NCI-H510A treated with DMSO at 0.1 percent for 48 hours (cell line): Measurements from ENCODE around the gene MOB2.

Source experiments
- DNase-seq: peaks from one replicate; lab custom pipeline; 2025; lab: John Stamatoyannopoulos, UW

Gene MOB2

DNA sequence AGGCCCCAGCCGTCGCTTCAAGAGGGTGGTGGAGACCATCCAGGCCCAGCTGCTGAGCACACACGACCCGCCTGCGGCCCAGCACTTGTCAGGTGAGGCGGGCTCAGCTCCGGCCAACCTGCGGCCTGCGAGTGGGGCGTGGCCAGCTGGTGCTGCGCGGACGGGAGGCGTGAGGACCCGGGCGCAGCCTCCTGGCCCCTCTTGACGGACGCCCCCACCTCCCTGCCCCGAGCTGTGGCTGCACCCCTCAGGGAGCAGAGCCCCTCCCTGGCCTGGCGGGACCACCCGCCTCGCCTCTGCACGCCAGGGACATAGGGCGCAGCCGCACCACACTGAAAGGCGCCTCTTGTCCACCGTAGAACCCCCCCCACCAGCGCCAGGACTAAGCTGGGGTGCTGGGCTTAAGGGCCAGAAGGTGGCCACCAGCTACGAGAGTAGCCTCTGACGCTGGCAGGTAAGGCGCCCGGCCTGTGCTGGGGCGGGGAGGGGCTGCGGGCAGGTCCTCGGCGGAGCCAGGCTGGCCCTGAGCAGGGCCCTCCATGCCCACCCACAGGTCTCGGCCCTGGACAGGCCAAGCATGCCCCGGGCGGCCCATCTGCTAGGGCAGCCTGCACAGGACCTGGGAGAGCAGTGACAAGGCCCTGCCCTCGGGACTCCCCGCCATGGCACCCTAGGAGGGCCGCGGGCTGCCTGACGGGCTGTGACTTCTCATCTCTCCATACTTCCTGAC lies 29.8 kb downstream of the MOB2 start:
- no peak for DNase-seq

DNA sequence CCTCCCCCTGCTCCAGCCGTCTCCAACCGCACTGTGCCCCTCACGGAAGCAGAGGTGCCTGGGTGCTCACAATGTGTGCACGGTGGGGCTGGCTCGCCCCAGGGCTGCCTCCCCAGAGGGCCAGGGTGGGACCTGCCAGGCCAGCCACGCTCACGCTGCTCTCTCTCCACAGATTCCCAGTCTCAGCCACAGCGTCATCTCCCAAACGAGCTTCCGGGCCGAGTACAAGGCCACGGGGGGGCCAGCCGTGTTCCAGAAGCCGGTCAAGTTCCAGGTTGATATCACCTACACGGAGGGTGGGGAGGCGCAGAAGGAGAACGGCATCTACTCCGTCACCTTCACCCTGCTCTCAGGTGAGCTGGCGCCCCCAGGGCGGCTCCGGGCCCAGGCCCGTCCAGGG lies 30.4 kb downstream of the MOB2 start:
- DNase-seq: no peak

DNA sequence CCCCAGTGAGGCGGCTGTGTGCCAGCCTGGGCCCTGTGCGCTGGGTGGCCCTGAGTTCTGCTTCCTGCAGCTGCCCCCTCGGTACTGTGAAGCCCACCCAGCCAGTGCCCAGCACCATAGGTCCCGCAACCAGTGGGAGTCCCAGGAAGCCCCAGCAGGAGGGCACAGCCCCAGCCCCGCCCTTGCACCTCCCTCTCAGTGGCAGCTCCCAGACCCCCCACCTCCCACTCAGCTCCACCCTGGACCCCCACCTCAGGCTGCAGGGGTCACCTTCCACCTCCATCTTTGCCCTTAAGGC lies 30.9 kb downstream of the MOB2 start:
- DNase-seq: no peak

DNA sequence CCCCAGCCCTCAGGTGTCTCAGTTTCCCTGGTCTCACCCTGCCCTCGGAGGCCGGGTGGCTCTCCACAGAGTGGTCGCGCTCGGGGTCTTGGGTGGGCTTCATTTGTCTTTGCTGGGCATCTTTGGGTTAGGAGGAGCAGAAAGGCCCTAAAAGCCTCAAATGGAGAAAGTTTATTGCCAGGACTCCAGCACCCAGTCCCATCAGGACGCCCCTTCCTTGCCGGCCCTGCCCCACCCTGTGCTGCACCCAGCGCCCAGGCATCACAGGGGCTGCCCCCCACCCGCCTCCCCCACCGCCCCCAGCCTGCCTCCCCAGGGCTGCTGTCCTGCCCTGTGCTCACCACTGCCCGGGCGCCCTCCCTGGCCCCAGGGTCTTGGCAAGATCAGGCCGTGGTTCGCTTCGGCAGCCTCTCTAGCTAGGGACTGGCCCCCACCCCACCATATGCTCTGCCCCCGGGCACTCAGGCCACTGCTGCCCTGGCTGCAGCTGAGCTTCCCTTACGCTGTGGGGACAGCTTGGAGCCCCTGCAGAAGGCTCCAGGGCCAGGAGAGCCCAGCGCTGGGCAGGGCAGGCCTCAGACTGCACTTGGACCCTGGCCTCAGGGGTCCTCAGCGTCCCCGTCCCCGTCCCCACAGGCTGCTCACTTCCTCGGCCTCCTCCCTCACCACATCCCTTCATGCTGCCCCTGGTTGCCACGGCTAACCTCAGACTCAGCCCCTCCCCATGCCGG lies 31.4 kb downstream of the MOB2 start:
- DNase-seq: no peak

DNA sequence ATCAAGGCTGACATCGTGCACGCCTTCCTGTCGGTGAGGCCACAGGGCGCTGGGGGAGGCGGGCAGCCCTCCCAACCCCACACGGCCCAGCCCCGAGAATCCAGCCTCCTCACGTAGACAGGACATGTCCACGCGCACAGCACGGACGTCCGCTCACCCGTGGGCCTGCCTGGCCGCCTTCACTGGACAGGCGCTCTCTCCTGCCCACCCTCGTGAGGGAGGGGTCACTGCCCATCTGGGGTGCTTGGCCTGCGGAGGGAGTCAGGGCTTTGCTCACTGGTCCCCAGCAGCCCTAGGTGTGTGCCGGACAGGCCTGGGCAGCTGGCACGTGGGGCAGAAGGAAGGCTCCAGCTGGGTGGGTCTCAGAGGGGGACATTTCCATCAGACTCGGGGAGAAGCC lies 32.0 kb downstream of the MOB2 start:
- DNase-seq: no peak

GRCh38 chr11:1453611-1454034 lies 33.0 kb downstream of the MOB2 start:
- DNase-seq: peak; percentile 57

GRCh38 chr11:1452744-1453143 lies 33.8 kb downstream of the MOB2 start:
- no peak for DNase-seq

- DNase-seq: no peak
Measured at GRCh38 chr11:1451781-1452470, 34.7 kb downstream of the MOB2 start.

GRCh38 chr11:1450949-1451710 lies 35.4 kb downstream of the MOB2 start:
- no peak for DNase-seq

GRCh38 chr11:1450344-1450875 lies 36.2 kb downstream of the MOB2 start:
- DNase-seq: no peak

DNA sequence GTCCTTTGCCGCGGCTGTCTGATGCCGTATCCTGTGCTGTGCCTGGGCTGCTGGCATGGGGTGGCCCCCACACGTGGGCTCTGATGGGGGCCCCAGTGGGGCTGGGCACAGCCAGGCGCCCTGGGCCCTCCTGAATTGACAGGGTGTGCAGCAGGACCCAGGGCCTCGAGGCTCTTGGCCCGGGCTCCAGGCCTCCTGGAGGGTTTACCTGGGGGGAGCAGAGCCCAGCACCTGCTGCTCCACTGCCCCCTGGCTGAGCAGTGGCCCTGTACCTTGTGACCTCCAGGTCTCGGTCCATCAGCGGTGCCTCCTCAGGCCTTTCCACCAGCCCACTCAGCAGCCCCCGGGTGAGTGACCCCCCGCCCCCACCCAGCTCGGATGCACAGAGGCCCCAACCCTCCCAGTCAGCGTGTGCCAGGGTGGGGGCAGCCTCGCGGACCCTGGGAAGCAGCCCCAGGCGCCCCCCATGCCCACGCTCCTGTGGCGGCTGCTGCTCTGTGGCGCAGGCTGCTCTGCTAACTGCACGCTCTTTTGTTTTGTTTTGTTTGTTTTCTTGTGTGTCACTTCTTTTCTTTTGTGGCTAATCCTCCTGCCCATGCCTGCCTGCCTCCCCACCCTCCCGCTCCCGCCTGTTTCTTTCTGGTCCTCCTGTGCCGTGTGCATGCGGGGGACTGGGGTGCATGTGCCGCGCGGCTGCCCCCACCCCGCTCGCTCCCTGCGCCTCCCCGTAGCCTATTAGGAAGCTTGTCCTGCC lies 36.9 kb downstream of the MOB2 start:
- DNase-seq: no peak

DNA sequence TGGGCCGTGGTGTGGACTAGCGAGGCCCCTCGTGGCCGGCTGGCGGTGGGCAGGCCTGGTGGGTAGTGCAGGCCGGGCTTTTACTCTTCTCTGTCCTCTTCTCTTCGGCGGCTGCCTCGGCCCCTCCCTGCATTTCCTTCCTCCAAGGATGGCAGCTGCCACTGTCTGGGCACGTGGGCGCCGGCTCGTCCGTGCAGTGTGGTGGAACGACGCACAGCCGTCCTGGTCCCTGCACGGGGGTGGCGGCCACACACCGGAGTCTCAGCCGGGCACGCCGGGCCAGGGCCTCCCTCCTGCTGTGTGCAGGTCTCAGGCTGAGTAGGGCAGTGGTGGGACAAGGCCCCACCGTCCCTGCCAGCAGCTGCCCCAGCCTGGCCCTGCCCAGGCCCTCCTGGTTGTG lies 37.7 kb downstream of the MOB2 start:
- DNase-seq: no peak

- no peak for DNase-seq
Measured at GRCh38 chr11:1447845-1448825, 38.4 kb downstream of the MOB2 start.

DNA sequence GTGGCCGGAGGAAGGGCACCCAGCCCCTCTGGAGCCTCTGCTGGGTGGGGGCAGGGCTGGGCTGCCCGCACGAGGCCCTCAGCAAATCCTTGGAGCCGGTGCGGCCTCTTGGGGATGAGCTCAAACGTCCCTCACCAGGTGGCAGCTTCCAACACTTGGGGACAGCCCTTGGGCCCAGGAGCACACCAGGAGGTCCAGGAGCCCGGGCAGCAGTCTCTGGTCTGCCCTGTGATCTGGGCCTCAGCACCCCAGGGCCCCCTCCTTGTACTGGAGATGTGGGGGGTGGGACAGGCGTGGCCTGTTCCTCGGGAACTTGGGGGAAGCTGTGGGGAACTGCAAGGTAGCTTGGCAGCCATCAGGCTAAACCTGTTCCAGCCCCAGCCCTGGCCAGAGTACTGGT lies 40.0 kb downstream of the MOB2 start:
- DNase-seq: no peak

- no peak for DNase-seq
Measured at GRCh38 chr11:1445741-1446445, 40.7 kb downstream of the MOB2 start.

- DNase-seq: no peak
Measured at GRCh38 chr11:1444823-1445422, 41.7 kb downstream of the MOB2 start.

- DNase-seq: no peak
Measured at GRCh38 chr11:1444321-1444720, 42.3 kb downstream of the MOB2 start.

DNA sequence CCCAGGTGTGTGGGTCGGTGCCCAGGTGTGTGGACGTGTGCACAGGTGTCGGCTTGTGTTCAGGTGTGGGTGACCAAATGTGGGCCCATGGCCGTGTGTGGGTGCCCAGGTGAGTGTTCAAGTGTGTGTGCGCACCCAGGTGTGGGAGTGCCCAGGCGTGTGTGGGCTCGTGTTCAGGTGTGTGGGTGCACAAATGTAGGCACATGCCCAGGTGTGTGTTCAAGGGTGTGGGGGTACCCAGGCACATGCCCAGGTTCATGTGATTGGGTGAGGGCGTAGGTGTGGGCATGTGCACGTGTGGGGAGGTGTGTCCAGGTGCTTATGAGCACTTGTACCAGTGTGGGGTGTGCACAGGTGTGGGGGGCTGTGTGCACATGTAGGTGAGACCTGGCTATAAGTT lies 42.8 kb downstream of the MOB2 start:
- no peak for DNase-seq

DNA sequence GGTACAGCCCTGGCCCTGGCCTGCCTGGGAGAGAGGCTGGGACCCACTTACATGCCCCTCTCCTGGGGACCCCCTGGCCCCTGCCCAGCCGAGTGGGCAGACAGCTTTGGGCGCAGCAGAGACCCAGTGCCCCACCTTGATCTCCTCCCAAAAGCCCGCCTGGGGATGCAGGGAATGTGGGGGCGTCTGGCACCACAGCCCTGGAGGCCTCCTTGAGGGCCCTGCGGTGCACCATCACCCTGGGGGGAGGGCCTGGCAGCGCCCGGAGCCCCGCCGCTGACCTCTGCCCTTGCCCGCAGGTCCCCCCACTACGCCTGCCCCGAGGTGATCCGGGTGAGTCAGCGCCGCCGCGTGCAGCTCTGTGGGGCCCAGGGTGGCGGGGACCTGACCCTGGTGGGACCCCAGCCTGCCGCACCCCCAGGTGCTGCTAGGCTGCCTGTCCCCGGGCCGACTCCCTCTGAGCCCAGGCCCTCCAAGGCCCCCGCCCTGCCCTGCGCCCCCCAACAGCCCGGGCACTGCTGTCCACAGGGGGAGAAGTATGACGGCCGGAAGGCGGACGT lies 43.7 kb downstream of the MOB2 start:
- no peak for DNase-seq
